PC-9 (cell line): Measurements from ENCODE around the gene SHISAL1. TPM values are rescaled to one million over a fixed set of nuclear protein-coding genes. Genes with fewer than 3 reads are reported as not detected.

Source experiments
- BruUV-seq: library from RNA; stranded (reverse); fragments of 400-500 nt; replicated peaks from 2 replicates; lab custom pipeline; 2021; lab: Mats Ljungman, UMichigan
- CTCF ChIA-PET: fragments of 300-600 bp; sonication (Branson Sonifier 250); formaldehyde crosslinking; loops from one replicate; lab custom pipeline; 2022; ENCODE audit warnings: antibody characterized with exemption; lab: Charles Lee
- POLR2A ChIA-PET: fragments of 300-600 bp; sonication (Branson Sonifier 250); formaldehyde crosslinking; loops from one replicate; lab custom pipeline; 2022; ENCODE audit warnings: antibody characterized with exemption; ENCODE audit not compliant: unreplicated experiment; lab: Charles Lee
- DNase-seq, 2 experiments: peaks; one replicate each; pipeline versions ENCODE4 v3.0.0 to v3.0.0-alpha.2; 2015 to 2022; ENCODE audit warnings: mixed read lengths in 1 of 2
- H2AFZ ChIP-seq: fragments of 200-600 bp; sonication (generic); 2 replicates; pipeline ENCODE4 v1.8.1; 2017; ENCODE audit warnings: antibody characterized with exemption
- H3F3A ChIP-seq: fragments of 200-600 bp; sonication (generic); 2 replicates; pipeline ENCODE4 v1.8.1; 2017; ENCODE audit warnings: antibody characterized with exemption, mild to moderate bottlenecking, low read depth; ENCODE audit not compliant: insufficient read depth
- H3K27ac ChIP-seq: fragments of 200-600 bp; sonication (generic); 2 replicates; pipeline ENCODE4 v1.6.1; 2016; ENCODE audit warnings: mixed run types
- H3K27me3 ChIP-seq: fragments of 200-600 bp; sonication (generic); 2 replicates; pipeline ENCODE4 v1.6.1; 2016; ENCODE audit warnings: low read depth, mixed run types; ENCODE audit not compliant: insufficient read depth
- H3K36me3 ChIP-seq: fragments of 200-600 bp; sonication (generic); 2 replicates; pipeline ENCODE4 v1.6.1; 2016; ENCODE audit warnings: low read depth, mixed run types
- H3K4me1 ChIP-seq: fragments of 200-600 bp; sonication (generic); replicated peaks from 2 replicates; pipeline ENCODE4 v1.6.1; 2016; ENCODE audit warnings: mixed run types; ENCODE audit not compliant: insufficient read depth
- H3K4me2 ChIP-seq: fragments of 200-600 bp; sonication (generic); 2 replicates; pipeline ENCODE4 v1.6.1; 2017; ENCODE audit warnings: mixed run types
- H3K4me3 ChIP-seq: fragments of 200-600 bp; sonication (generic); 2 replicates; pipeline ENCODE4 v1.6.1; 2016; ENCODE audit warnings: mixed run types
- H3K79me2 ChIP-seq: fragments of 200-600 bp; sonication (generic); 2 replicates; pipeline ENCODE4 v1.6.1; 2017; ENCODE audit warnings: low read depth, mixed run types
- H3K9me2 ChIP-seq: fragments of 200-600 bp; sonication (generic); 2 replicates; pipeline ENCODE4 v1.8.1; 2017; ENCODE audit warnings: mild to moderate bottlenecking; ENCODE audit not compliant: insufficient read depth
- H3K9me3 ChIP-seq: fragments of 200-600 bp; sonication (generic); 2 replicates; pipeline ENCODE4 v1.8.1; 2016; ENCODE audit warnings: low read depth; ENCODE audit not compliant: insufficient read depth
- H4K20me1 ChIP-seq: fragments of 200-600 bp; sonication (generic); 2 replicates; pipeline ENCODE4 v1.8.1; 2017; ENCODE audit not compliant: insufficient read depth
- EZH2 ChIP-seq: fragments of 200-600 bp; sonication (generic); IDR thresholded peaks from 2 replicates; pipeline ENCODE4 v1.8.0; 2017; ENCODE audit warnings: antibody characterized with exemption, low read depth
- intact Hi-C: fragments of 100-400 bp; cut with micrococcal nuclease; formaldehyde crosslinking; loops from one replicate; pipeline ENCODE4 v1.10.0; 2022; ENCODE audit not compliant: unreplicated experiment
- total RNA-seq: library from RNA; stranded (reverse); gene quantifications from 2 replicates; pipeline ENCODE4 v1.2.3, GENCODE V29; 2021
- TF ChIP-seq, protein P1 (sequence below): fragments of 200-600 bp; sonication (generic); conservative IDR thresholded peaks from 2 replicates; pipeline ENCODE4 v1.6.1; 2017; ENCODE audit warnings: mixed run types, antibody characterized with exemption, mild to moderate bottlenecking, moderate library complexity

The SHISAL1 gene
- total RNA-seq, 1 experiment from 2014 or later, result 0.94 TPM

DNA sequence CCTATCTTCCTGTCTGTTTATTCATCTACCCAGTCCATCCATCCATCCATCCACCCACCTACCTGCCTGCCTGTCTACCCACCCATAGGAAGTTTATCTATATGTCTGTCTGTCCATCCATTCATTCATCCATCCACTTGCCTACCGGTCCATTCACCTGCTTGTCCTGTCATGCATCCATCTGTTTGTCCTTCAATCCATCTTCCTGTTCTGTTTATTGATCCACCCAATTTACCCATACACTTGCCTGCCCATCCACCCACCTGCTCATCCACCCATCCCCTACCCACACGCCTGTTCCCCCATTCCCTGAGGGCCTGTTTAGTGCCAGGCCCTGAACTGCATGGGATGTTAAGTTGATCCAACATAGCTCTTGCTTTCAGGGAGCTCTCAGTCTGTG is 113.6 kb downstream of the SHISAL1 start:
- no peaks in the 10 kb centered on the region for H3K9me2 ChIP-seq
- H2AFZ ChIP-seq, result no peak overlapping the region
- H3K27ac ChIP-seq, result no peak overlapping the region
- no peak for TF ChIP-seq EZH2
- TF ChIP-seq, protein P1, sequence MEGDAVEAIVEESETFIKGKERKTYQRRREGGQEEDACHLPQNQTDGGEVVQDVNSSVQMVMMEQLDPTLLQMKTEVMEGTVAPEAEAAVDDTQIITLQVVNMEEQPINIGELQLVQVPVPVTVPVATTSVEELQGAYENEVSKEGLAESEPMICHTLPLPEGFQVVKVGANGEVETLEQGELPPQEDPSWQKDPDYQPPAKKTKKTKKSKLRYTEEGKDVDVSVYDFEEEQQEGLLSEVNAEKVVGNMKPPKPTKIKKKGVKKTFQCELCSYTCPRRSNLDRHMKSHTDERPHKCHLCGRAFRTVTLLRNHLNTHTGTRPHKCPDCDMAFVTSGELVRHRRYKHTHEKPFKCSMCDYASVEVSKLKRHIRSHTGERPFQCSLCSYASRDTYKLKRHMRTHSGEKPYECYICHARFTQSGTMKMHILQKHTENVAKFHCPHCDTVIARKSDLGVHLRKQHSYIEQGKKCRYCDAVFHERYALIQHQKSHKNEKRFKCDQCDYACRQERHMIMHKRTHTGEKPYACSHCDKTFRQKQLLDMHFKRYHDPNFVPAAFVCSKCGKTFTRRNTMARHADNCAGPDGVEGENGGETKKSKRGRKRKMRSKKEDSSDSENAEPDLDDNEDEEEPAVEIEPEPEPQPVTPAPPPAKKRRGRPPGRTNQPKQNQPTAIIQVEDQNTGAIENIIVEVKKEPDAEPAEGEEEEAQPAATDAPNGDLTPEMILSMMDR, result no peak
- peaks cover 6% of the 10 kb centered on the region; the same call in 1 of the 2 replicates for H4K20me1 ChIP-seq
- no TSS peak for BruUV-seq
- DNase-seq, result no peak
- CTCF ChIA-PET, result no interaction called here
- no peaks in the 10 kb centered on the region for H3K79me2 ChIP-seq
- H3K27me3 ChIP-seq, result peaks cover 91% of the 10 kb centered on the region
- H3K36me3 ChIP-seq, result no peaks in the 10 kb centered on the region
- intact Hi-C loops, result loop anchor here (10.0 kb wide), 1 partner anchor 426 kb away; no protein-coding TSS in a partner anchor
- no peak overlapping the region for H3K4me2 ChIP-seq
- no peaks in the 10 kb centered on the region for H3K9me3 ChIP-seq
- no peak overlapping the region for H3K4me3 ChIP-seq
- POLR2A ChIA-PET, result no interaction called here
- peaks cover 2% of the 10 kb centered on the region; the same call in 1 of the 2 replicates for H3F3A ChIP-seq
- peaks cover under 1% of the 10 kb centered on the region; the same call in 1 of the 2 replicates for H3K4me1 ChIP-seq

DNA sequence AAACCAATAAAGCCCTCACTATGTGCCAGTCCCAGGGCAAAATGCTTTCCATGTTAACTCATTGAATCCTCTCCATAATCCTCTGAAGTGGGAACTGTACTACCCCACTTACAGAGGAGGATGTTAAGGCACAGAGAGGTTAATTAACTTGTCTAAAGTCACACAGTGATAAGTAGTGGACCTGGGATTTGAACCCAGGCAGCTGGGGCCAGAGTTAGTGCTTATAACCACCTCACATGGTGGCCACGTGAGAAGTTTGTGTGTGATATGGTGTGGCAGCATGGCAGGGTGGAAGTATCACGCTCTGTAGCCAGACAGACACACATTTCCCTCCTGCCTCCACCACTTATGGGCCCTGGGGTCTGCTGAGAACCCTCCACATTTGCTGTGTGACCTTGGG is 115.5 kb downstream of the SHISAL1 start:
- H3K9me2 ChIP-seq, result no peaks in the 10 kb centered on the region
- no peak overlapping the region for H3K4me3 ChIP-seq
- peaks cover 10% of the 10 kb centered on the region; the same call in 1 of the 2 replicates for H4K20me1 ChIP-seq
- no peaks in the 10 kb centered on the region for H3K36me3 ChIP-seq
- TF ChIP-seq, protein P1, result no peak
- TF ChIP-seq EZH2, result no peak
- peaks cover 19% of the 10 kb centered on the region for H3K4me1 ChIP-seq
- H3K27me3 ChIP-seq, result peaks cover 74% of the 10 kb centered on the region
- ChIA-PET POLR2A (no interaction called here), CTCF (no interaction called here)
- no peaks in the 10 kb centered on the region for H3K9me3 ChIP-seq
- intact Hi-C loops, result loop anchor here (10.0 kb wide), 1 partner anchor 428 kb away; no protein-coding TSS in a partner anchor
- peaks cover 18% of the 10 kb centered on the region; the same call in 1 of the 2 replicates for H3F3A ChIP-seq
- no peak overlapping the region for H3K27ac ChIP-seq
- H2AFZ ChIP-seq, result no peak overlapping the region
- H3K4me2 ChIP-seq, result no peak overlapping the region
- H3K79me2 ChIP-seq, result no peaks in the 10 kb centered on the region
- no peak for DNase-seq
- BruUV-seq, result no TSS peak

DNA sequence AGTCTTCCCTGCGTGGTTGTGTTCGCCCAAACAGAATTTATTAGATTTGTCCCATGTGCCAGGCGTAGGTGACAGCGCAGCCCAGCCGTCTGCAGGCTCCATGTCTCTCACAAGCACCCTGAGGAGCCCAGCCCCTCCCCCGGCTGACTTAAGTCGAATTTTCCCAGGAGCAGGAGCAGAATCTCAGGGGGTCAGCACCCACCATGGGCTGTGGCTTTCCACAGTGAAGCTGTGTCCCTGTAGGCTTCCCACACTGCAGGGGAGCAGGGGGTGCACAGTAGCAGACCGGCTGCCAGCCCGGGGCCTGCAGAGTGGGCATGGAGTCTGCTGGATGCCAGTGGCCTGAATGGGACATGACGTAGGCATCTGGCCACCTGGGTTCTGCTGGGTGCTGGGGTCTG is 116.0 kb downstream of the SHISAL1 start:
- no peak for TF ChIP-seq EZH2
- TF ChIP-seq, protein P1, result no peak
- intact Hi-C loops, result loop anchor here (10.0 kb wide), 1 partner anchor 428 kb away; no protein-coding TSS in a partner anchor
- Histone ChIP-seq H3F3A (peaks cover 23% of the 10 kb centered on the region; the same call in 1 of the 2 replicates), H3K4me2 (no peak overlapping the region), H3K79me2 (no peaks in the 10 kb centered on the region), H3K4me1 (peaks cover 25% of the 10 kb centered on the region), H4K20me1 (peaks cover 10% of the 10 kb centered on the region; the same call in 1 of the 2 replicates), H3K4me3 (no peak overlapping the region), H3K36me3 (no peaks in the 10 kb centered on the region), H2AFZ (no peak overlapping the region), H3K9me3 (no peaks in the 10 kb centered on the region), H3K9me2 (no peaks in the 10 kb centered on the region), H3K27ac (no peak overlapping the region), H3K27me3 (peaks cover 68% of the 10 kb centered on the region)
- CTCF ChIA-PET, result no interaction called here
- POLR2A ChIA-PET, result no interaction called here
- DNase-seq, result no peak
- no TSS peak for BruUV-seq
